Ascending aorta (tissue), 2 donors: ENCODE results near the gene DZIP3. TPM values are rescaled to one million over a fixed set of nuclear protein-coding genes. Genes with fewer than 3 reads are reported as not detected.
"Not testable (repeated sequence)": the region's sequence is repeated elsewhere in the genome, so short reads cannot be mapped to it uniquely, and the experiment has no call there.

Experiments used
- DNase-seq, 2 donors: peaks; one replicate each; pipeline ENCODE4 v3.0.0-alpha.2; 2019; ENCODE audit warnings: low spot score in 2 of 2
- H3K27ac ChIP-seq, 2 donors: fragments of 200-600 bp; sonication (generic); one replicate each; pipeline ENCODE4 v1.5.1; 2016 to 2017; ENCODE audit warnings: mild to moderate bottlenecking in 1 of 2
- H3K27me3 ChIP-seq: fragments of 200-600 bp; sonication (generic); one replicate; pipeline ENCODE4 v1.5.1; 2017
- H3K36me3 ChIP-seq, 2 donors: fragments of 200-600 bp; sonication (generic); one replicate each; pipeline ENCODE4 v1.5.1; 2016
- H3K4me1 ChIP-seq, 2 donors: fragments of 200-600 bp; sonication (generic); one replicate each; pipeline ENCODE4 v1.5.1; 2016 to 2017; ENCODE audit warnings: mild to moderate bottlenecking in 1 of 2
- H3K4me3 ChIP-seq, 2 donors: fragments of 200-600 bp; sonication (generic); one replicate each; pipeline ENCODE4 v1.5.1; 2016 to 2017; ENCODE audit warnings: mild to moderate bottlenecking in 1 of 2
- H3K9me3 ChIP-seq, 2 donors: fragments of 200-600 bp; sonication (generic); one replicate each; pipeline ENCODE4 v1.5.1; 2016
- CTCF ChIP-seq, 3 experiments: fragments of 200-600 bp in 2 of 3; fragments of 450-650 bp in 1 of 3; sonication (generic) in 2 of 3; IDR thresholded peaks; one replicate each; pipeline ENCODE4 v1.5.1; 2016 to 2019; ENCODE audit warnings: antibody characterized with exemption in 3 of 3, mild to moderate bottlenecking in 1 of 3, moderate library complexity in 1 of 3
- intact Hi-C: fragments of 100-400 bp; cut with DNase I; formaldehyde crosslinking; loops from one replicate; pipeline ENCODE4 v1.15.1; 2023
- total RNA-seq: library from RNA; depleted of rRNA; stranded (reverse); fragments of >200 nt; gene quantifications from one replicate; pipeline ENCODE4 v1.1.0, GENCODE V29; 2016

DZIP3 gene
- total RNA-seq, 1 donor from 2014 or later = 7.0 TPM

- Histone ChIP-seq H3K36me3 (peaks cover 0 to 10% of the 10 kb centered on the region in 2 donors), H3K4me1 (no peaks in the 10 kb centered on the region), H3K27me3 (no peaks in the 10 kb centered on the region), H3K9me3 (no peaks in the 10 kb centered on the region), H3K4me3 (no peak overlapping the region), H3K27ac (no peak overlapping the region)
- intact Hi-C loops = no loop called here
- no peak for DNase-seq
- TF ChIP-seq CTCF (IDR thresholded peaks at IDR 0.05) = no peak
Observed at GRCh38 chr3:108605491-108605890, 16.0 kb downstream of the DZIP3 start.

- no peaks in the 10 kb centered on the region for H3K9me3 ChIP-seq
- DNase-seq = no peak
- intact Hi-C loops = no loop called here
- H3K27me3 ChIP-seq = no peaks in the 10 kb centered on the region
- H3K36me3 ChIP-seq = peaks cover 2 to 20% of the 10 kb centered on the region in 2 donors
- no peak overlapping the region for H3K27ac ChIP-seq
- H3K4me1 ChIP-seq = no peaks in the 10 kb centered on the region
- H3K4me3 ChIP-seq = no peak overlapping the region
- no peak for TF ChIP-seq CTCF (IDR thresholded peaks at IDR 0.05)
Observed at GRCh38 chr3:108608750-108609149, 19.2 kb downstream of the DZIP3 start.

GRCh38 chr3:108610651-108611050 lies 21.1 kb downstream of the DZIP3 start:
- no peaks in the 10 kb centered on the region for H3K9me3 ChIP-seq
- intact Hi-C loops = no loop called here
- no peak overlapping the region for H3K27ac ChIP-seq
- DNase-seq = no peak
- no peaks in the 10 kb centered on the region for H3K4me1 ChIP-seq
- H3K4me3 ChIP-seq = no peak overlapping the region
- H3K36me3 ChIP-seq = peaks cover 2 to 21% of the 10 kb centered on the region in 2 donors
- TF ChIP-seq CTCF (IDR thresholded peaks at IDR 0.05) = no peak
- H3K27me3 ChIP-seq = no peaks in the 10 kb centered on the region

- H3K9me3 ChIP-seq, H3K4me3 ChIP-seq, H3K4me1 ChIP-seq, DNase-seq, intact Hi-C loops, H3K27me3 ChIP-seq, H3K27ac ChIP-seq: not testable (repeated sequence)
- H3K36me3 ChIP-seq = peaks cover 2 to 12% of the 10 kb centered on the region in 2 donors
Observed at GRCh38 chr3:108616090-108616489, 26.6 kb downstream of the DZIP3 start.

- intact Hi-C loops = no loop called here
- H3K27ac ChIP-seq = no peak overlapping the region
- no peak for DNase-seq
- H3K4me3 ChIP-seq = no peak overlapping the region
- no peak for TF ChIP-seq CTCF (IDR thresholded peaks at IDR 0.05)
- no peaks in the 10 kb centered on the region for H3K9me3 ChIP-seq
- peaks cover 0 to 3% of the 10 kb centered on the region in 2 donors for H3K36me3 ChIP-seq
- H3K27me3 ChIP-seq = no peaks in the 10 kb centered on the region
- H3K4me1 ChIP-seq = no peaks in the 10 kb centered on the region
Observed at GRCh38 chr3:108620250-108620649, 30.7 kb downstream of the DZIP3 start.

GRCh38 chr3:108623504-108623903 lies 34.0 kb downstream of the DZIP3 start:
- H3K4me1 ChIP-seq = no peaks in the 10 kb centered on the region
- TF ChIP-seq CTCF (IDR thresholded peaks at IDR 0.05) = no peak
- DNase-seq = no peak
- intact Hi-C loops = no loop called here
- no peaks in the 10 kb centered on the region for H3K27me3 ChIP-seq
- no peak overlapping the region for H3K27ac ChIP-seq
- no peaks in the 10 kb centered on the region for H3K9me3 ChIP-seq
- H3K4me3 ChIP-seq = no peak overlapping the region
- peaks cover 0 to 5% of the 10 kb centered on the region in 2 donors for H3K36me3 ChIP-seq
